ENCODE measurements around the gene FADS3.

Gene FADS3

DNA sequence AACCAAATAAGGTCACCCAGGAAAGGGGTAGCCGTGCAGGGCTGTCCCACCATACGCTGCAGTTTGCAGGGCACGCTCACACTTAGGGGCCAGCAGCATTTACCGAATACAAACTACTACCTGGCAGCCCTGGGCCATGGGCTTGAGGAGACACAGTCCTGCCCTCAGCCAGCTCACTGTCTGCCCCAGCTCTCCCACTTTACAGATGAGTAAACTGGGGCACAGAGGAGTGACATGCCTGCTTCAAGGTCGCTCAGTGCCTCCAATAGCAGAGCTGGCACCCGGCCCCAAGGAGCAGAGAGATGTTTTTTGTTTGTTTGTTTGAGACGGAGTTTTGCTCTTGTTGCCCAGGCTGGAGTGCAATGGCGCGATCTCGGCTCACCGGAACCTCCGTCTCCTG, 2.8 kb downstream of the FADS3 start:
- peaks cover 8% of the 10 kb centered on the region for H3K27me3 ChIP-seq (ENCODE audit: insufficient read depth, insufficient read length)
- H3K9me3 ChIP-seq (ENCODE audit: insufficient read depth, low read length): peaks cover 6% of the 10 kb centered on the region; the same call in 1 of the 2 replicates
- no peak overlapping the region for H3K9ac ChIP-seq (ENCODE audit: insufficient read length, low read depth)
- H3K4me1 ChIP-seq (ENCODE audit: insufficient read depth, insufficient read length): peaks cover 21% of the 10 kb centered on the region
- H3K36me3 ChIP-seq (ENCODE audit: insufficient read depth, insufficient read length, low read length): peaks cover 4% of the 10 kb centered on the region
- H3K4me3 ChIP-seq (ENCODE audit: insufficient read length, low read depth): no peak overlapping the region
- no peak for TF ChIP-seq SUZ12 (IDR thresholded peaks at IDR 0.05; ENCODE audit: extremely low read depth, insufficient read depth, insufficient read length)
- no peak for TF ChIP-seq YY1 (IDR thresholded peaks at IDR 0.05; ENCODE audit: insufficient read depth, insufficient read length)
- no peak for TF ChIP-seq ZNF274 (IDR thresholded peaks at IDR 0.05; ENCODE audit: low read depth, low read length)
- DNase-seq (ENCODE audit: low read depth, low spot score): no peak

DNA sequence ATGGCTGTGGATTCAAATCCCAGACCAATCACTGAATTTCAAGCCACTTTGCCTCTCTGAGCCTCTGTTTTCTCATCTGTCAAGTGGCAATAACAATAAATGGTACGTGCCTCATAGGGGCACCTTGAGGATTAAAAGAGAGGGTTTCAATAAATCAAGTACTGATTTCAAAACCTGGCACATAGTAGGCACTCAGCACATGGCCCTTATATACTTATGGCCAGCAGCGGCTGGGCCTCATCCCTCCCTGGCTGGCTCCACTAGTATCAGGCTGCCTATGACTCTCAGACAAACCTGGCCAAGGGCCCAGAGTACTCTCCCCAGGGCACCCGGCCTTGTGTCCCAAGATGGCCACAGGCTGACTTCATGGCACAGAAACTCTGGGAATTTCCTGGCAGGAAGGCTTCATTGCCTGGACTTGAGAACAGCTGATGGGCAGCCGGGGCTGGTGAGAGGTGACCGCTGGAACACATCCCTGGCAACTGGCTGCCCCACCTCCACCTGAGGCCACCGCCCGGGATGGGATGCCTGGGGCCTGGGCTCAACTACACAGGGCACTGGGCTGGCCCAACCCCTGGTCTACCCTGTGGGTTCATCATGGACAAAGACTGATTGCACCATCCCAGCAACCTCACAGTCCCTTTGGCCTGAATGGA, 3.4 kb downstream of the FADS3 start:
- no peak for TF ChIP-seq SUZ12 (IDR thresholded peaks at IDR 0.05; ENCODE audit: extremely low read depth, insufficient read depth, insufficient read length)
- no peak for TF ChIP-seq ZNF274 (IDR thresholded peaks at IDR 0.05; ENCODE audit: low read depth, low read length)
- TF ChIP-seq YY1 (IDR thresholded peaks at IDR 0.05; ENCODE audit: insufficient read depth, insufficient read length): no peak
- DNase-seq (ENCODE audit: low read depth, low spot score): no peak
- Histone ChIP-seq H3K9me3 (ENCODE audit: insufficient read depth, low read length) (peaks cover 6% of the 10 kb centered on the region; the same call in 1 of the 2 replicates), H3K9ac (ENCODE audit: insufficient read length, low read depth) (no peak overlapping the region), H3K4me3 (ENCODE audit: insufficient read length, low read depth) (no peak overlapping the region), H3K36me3 (ENCODE audit: insufficient read depth, insufficient read length, low read length) (peaks cover 7% of the 10 kb centered on the region), H3K27me3 (ENCODE audit: insufficient read depth, insufficient read length) (peaks cover 4% of the 10 kb centered on the region), H3K4me1 (ENCODE audit: insufficient read depth, insufficient read length) (peaks cover 21% of the 10 kb centered on the region)

DNA sequence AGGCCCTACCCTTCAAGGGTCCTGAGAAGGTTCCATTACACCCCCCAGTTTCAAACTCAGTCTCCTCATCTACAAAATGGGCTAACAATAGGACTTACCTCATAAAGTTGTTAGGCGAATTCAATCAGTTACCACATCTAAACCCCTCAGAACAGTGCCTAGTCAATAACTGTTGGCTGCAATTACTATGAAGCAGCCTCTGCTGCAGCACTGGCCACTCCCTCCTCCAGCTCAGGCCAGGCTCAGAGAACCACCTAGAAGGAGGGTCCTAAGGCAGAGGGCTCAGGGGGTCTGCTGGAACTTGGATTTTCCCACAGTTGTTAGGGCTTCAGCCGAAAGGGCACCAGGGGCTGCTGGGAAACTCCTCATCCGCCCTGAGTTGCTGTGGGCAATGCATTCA, 4.7 kb downstream of the FADS3 start:
- Histone ChIP-seq H3K4me1 (ENCODE audit: insufficient read depth, insufficient read length) (peaks cover 23% of the 10 kb centered on the region), H3K9ac (ENCODE audit: insufficient read length, low read depth) (no peak overlapping the region), H3K27me3 (ENCODE audit: insufficient read depth, insufficient read length) (no peaks in the 10 kb centered on the region), H3K4me3 (ENCODE audit: insufficient read length, low read depth) (no peak overlapping the region), H3K36me3 (ENCODE audit: insufficient read depth, insufficient read length, low read length) (peaks cover 7% of the 10 kb centered on the region), H3K9me3 (ENCODE audit: insufficient read depth, low read length) (peaks cover 6% of the 10 kb centered on the region; the same call in 1 of the 2 replicates)
- no peak for DNase-seq (ENCODE audit: low read depth, low spot score)
- TF ChIP-seq SUZ12 (IDR thresholded peaks at IDR 0.05; ENCODE audit: extremely low read depth, insufficient read depth, insufficient read length): no peak
- no peak for TF ChIP-seq YY1 (IDR thresholded peaks at IDR 0.05; ENCODE audit: insufficient read depth, insufficient read length)
- TF ChIP-seq ZNF274 (IDR thresholded peaks at IDR 0.05; ENCODE audit: low read depth, low read length): no peak

DNA sequence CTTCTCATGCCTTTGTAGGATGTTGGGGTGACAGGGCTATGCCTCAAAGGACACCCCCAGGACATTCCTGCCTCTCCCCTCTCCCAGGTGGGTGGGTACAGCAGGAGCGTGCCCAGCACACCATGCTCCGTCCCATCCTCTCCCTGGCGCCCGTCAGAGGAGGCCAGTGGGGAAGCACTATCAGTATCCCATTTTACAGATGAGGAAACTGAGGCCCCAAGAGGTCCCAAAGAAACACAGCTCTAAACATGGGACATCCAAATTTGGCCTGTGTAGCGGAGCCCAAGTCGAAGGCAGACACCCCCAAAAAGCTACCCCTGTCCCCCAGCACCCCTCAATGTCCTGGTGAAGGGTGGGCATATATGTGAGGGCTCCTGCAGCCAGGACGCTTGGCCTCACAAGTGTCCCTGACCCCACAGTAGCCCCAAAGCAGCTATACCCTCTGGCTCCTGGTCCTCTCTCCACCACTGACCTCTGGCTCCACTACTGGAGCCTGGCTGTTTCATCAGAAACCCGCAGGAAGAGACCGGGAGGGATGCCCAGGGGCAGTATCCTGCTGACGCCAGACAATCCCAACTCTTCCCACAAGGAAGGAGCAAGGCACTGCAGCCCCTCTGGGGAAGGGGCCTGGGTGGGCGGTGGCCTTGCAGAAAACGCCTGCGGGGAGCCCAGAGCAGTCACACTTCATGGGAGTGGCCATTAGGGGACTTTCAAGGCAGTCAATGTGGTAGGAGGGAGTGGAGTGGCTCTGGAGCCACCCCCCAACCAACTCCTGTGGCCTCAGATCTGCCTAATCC, 5.4 kb downstream of the FADS3 start:
- no peak overlapping the region for H3K9ac ChIP-seq (ENCODE audit: insufficient read length, low read depth)
- peaks cover 6% of the 10 kb centered on the region; the same call in 1 of the 2 replicates for H3K9me3 ChIP-seq (ENCODE audit: insufficient read depth, low read length)
- TF ChIP-seq SUZ12 (IDR thresholded peaks at IDR 0.05; ENCODE audit: extremely low read depth, insufficient read depth, insufficient read length) (no peak), ZNF274 (IDR thresholded peaks at IDR 0.05; ENCODE audit: low read depth, low read length) (no peak), YY1 (IDR thresholded peaks at IDR 0.05; ENCODE audit: insufficient read depth, insufficient read length) (no peak)
- H3K36me3 ChIP-seq (ENCODE audit: insufficient read depth, insufficient read length, low read length): peaks cover 7% of the 10 kb centered on the region
- H3K27me3 ChIP-seq (ENCODE audit: insufficient read depth, insufficient read length): no peaks in the 10 kb centered on the region
- H3K4me3 ChIP-seq (ENCODE audit: insufficient read length, low read depth): no peak overlapping the region
- peaks cover 26% of the 10 kb centered on the region for H3K4me1 ChIP-seq (ENCODE audit: insufficient read depth, insufficient read length)
- DNase-seq (ENCODE audit: low read depth, low spot score): no peak

DNA sequence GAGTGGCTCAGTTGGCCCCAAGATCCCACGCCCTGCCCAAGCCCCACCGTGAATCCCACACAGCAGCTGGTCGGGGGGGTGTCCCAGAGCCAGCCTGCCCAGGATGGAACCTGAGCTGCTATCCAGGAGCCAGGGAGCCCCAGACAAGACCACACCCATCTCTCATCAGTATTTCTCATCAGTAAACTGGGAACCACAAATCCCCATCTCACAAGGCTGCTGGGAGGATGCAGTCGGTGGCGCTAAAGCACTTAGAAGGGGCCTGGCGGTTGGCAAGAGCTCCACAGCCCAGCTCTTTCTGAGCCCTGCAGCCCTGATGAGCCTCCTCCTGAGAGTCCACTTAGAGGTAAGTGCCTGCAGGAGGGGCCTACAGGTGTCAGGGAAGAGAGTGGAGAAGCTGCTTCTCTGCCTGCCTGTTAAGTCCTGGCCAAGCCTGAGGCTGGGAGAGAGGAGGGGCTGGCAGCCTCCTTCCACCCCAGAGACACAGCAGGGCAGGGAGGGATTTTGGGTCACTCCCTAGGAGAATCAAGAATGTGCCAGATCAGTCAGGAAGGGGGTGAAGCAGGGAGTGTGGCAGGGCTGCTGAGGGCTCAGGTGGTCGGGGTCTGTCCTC, 6.1 kb downstream of the FADS3 start:
- Histone ChIP-seq H3K4me1 (ENCODE audit: insufficient read depth, insufficient read length) (peaks cover 21% of the 10 kb centered on the region), H3K36me3 (ENCODE audit: insufficient read depth, insufficient read length, low read length) (peaks cover 7% of the 10 kb centered on the region), H3K9me3 (ENCODE audit: insufficient read depth, low read length) (peaks cover 6% of the 10 kb centered on the region; the same call in 1 of the 2 replicates), H3K27me3 (ENCODE audit: insufficient read depth, insufficient read length) (no peaks in the 10 kb centered on the region), H3K4me3 (ENCODE audit: insufficient read length, low read depth) (no peak overlapping the region), H3K9ac (ENCODE audit: insufficient read length, low read depth) (no peak overlapping the region)
- no peak for DNase-seq (ENCODE audit: low read depth, low spot score)
- TF ChIP-seq ZNF274 (IDR thresholded peaks at IDR 0.05; ENCODE audit: low read depth, low read length) (no peak), YY1 (IDR thresholded peaks at IDR 0.05; ENCODE audit: insufficient read depth, insufficient read length) (no peak), SUZ12 (IDR thresholded peaks at IDR 0.05; ENCODE audit: extremely low read depth, insufficient read depth, insufficient read length) (no peak)

DNA sequence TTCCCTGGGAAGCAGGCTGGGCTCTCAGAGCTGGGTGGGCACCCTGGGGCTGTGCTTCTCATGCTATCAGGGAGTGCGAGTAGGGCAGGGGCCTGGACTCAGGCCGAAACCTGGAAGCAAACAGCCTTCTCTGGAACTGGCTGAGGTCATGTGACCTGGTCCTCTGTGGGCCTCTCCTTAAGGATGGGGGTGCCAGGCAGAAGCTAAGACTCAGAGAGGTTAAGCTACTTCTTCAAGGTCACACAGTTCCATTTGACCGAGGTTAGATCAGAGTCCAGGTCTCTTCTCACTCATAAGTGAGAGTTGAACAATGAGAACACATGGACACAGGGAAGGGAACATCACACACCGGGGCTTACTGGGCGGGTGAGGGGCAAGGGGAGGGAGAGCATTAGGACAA, 7.4 kb downstream of the FADS3 start:
- peaks cover 27% of the 10 kb centered on the region for H3K4me1 ChIP-seq (ENCODE audit: insufficient read depth, insufficient read length)
- no peak for DNase-seq (ENCODE audit: low read depth, low spot score)
- H3K9me3 ChIP-seq (ENCODE audit: insufficient read depth, low read length): peaks cover 6% of the 10 kb centered on the region; the same call in 1 of the 2 replicates
- H3K27me3 ChIP-seq (ENCODE audit: insufficient read depth, insufficient read length): no peaks in the 10 kb centered on the region
- peaks cover 14% of the 10 kb centered on the region for H3K36me3 ChIP-seq (ENCODE audit: insufficient read depth, insufficient read length, low read length)
- no peak for TF ChIP-seq SUZ12 (IDR thresholded peaks at IDR 0.05; ENCODE audit: extremely low read depth, insufficient read depth, insufficient read length)
- TF ChIP-seq ZNF274 (IDR thresholded peaks at IDR 0.05; ENCODE audit: low read depth, low read length): no peak
- TF ChIP-seq YY1 (IDR thresholded peaks at IDR 0.05; ENCODE audit: insufficient read depth, insufficient read length): no peak
- H3K9ac ChIP-seq (ENCODE audit: insufficient read length, low read depth): no peak overlapping the region
- no peak overlapping the region for H3K4me3 ChIP-seq (ENCODE audit: insufficient read length, low read depth)

DNA sequence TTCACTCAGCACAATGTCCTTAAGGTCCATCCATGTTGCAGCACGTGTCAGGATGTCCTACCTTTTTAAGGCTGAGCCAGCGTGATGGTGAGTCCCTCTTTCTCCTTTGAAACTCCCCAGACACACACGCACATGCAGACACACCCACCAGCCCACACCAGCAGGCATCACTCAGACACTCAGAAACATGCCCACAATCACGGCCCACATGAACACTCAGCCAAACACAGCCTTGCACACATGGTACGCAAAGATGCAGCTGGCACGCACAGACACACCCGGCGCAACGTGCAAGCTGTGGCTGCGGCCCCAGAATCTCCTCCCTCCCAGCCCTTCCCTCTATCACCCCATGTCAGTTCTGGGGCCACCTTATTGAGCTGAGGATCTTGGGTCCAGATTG, 8.0 kb downstream of the FADS3 start:
- TF ChIP-seq SUZ12 (IDR thresholded peaks at IDR 0.05; ENCODE audit: extremely low read depth, insufficient read depth, insufficient read length) (no peak), ZNF274 (IDR thresholded peaks at IDR 0.05; ENCODE audit: low read depth, low read length) (no peak), YY1 (IDR thresholded peaks at IDR 0.05; ENCODE audit: insufficient read depth, insufficient read length) (no peak)
- Histone ChIP-seq H3K4me1 (ENCODE audit: insufficient read depth, insufficient read length) (peaks cover 29% of the 10 kb centered on the region), H3K9ac (ENCODE audit: insufficient read length, low read depth) (no peak overlapping the region), H3K4me3 (ENCODE audit: insufficient read length, low read depth) (no peak overlapping the region), H3K36me3 (ENCODE audit: insufficient read depth, insufficient read length, low read length) (peaks cover 20% of the 10 kb centered on the region), H3K27me3 (ENCODE audit: insufficient read depth, insufficient read length) (no peaks in the 10 kb centered on the region), H3K9me3 (ENCODE audit: insufficient read depth, low read length) (peaks cover 6% of the 10 kb centered on the region; the same call in 1 of the 2 replicates)
- DNase-seq (ENCODE audit: low read depth, low spot score): no peak

All from NT2/D1 (cell line).